ENCODE data around the gene RANGRF. TPM values are rescaled to one million over a fixed set of nuclear protein-coding genes. Genes with fewer than 3 reads are reported as not detected.

Gene RANGRF
- total RNA-seq, 6 experiments from 2014 or later, result 4.7 to 9.5 (median 6.8) TPM

- ATAC-seq (no peak), DNase-seq (no peak)
- H3K4me3 ChIP-seq, result no peak overlapping the region
- no peaks in the 10 kb centered on the region for H3K9me3 ChIP-seq
- TF ChIP-seq POLR2A (IDR thresholded peaks at IDR 0.05), result no peak
- TF ChIP-seq CTCF (IDR thresholded peaks at IDR 0.05), result no peak
- intact Hi-C loops (cut with DNase I), result no loop called here
- H3K4me1 ChIP-seq, result no peaks in the 10 kb centered on the region
- 57% methylated on average over 2 of the region's 4 CpGs for WGBS (ENCODE audit: insufficient coverage, low coverage, low lambda C conversion rate, missing lambda C conversion rate)
- H3K27me3 ChIP-seq, result no peaks in the 10 kb centered on the region
- H3K27ac ChIP-seq, result no peak overlapping the region
- no peaks in the 10 kb centered on the region for H3K36me3 ChIP-seq
Observed at GRCh38 chr17:8320262-8320661, 31.8 kb downstream of the RANGRF start.

- intact Hi-C loops (cut with DNase I), result no loop called here
- Histone ChIP-seq H3K4me3 (no peak overlapping the region), H3K9me3 (no peaks in the 10 kb centered on the region), H3K36me3 (no peaks in the 10 kb centered on the region), H3K27ac (no peak overlapping the region), H3K4me1 (no peaks in the 10 kb centered on the region), H3K27me3 (no peaks in the 10 kb centered on the region)
- 34% methylated on average over 2 of the region's 6 CpGs for WGBS (ENCODE audit: insufficient coverage, low coverage, low lambda C conversion rate, missing lambda C conversion rate)
- TF ChIP-seq POLR2A (IDR thresholded peaks at IDR 0.05), result no peak
- TF ChIP-seq CTCF (IDR thresholded peaks at IDR 0.05), result no peak
- no peak for ATAC-seq
- no peak for DNase-seq
Observed at GRCh38 chr17:8320990-8321389, 32.5 kb downstream of the RANGRF start.

DNA sequence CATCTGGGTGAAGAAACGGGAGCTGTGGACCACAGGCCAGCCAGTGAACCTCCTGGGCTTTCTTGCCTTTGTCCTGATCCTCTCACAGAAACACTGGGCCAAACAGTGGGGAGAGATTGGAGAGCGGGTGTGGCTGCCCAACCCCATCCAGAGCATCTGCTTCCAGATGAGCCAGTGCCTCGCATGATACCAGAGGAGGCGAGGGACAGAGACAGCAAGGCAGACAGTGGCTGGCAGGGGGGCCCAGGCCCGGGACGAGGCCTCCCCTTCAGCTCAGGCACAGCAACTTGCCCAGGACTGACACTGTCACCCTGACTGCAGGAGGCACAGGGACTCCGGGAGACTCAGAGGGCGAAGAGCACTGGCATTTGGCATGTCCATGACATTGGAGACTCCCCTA, 33.6 kb downstream of the RANGRF start:
- whole genome bisulfite sequencing (ENCODE audit: insufficient coverage, low coverage, low lambda C conversion rate, missing lambda C conversion rate), result no CpG with 5 or more reads among the region's 8 CpGs
- no peaks in the 10 kb centered on the region for H3K9me3 ChIP-seq
- intact Hi-C loops (cut with DNase I), result no loop called here
- no peak overlapping the region for H3K4me3 ChIP-seq
- TF ChIP-seq POLR2A (IDR thresholded peaks at IDR 0.05) (no peak), CTCF (IDR thresholded peaks at IDR 0.05) (no peak)
- DNase-seq (no peak), ATAC-seq (no peak)
- H3K27ac ChIP-seq, result no peak overlapping the region
- no peaks in the 10 kb centered on the region for H3K4me1 ChIP-seq
- H3K36me3 ChIP-seq, result no peaks in the 10 kb centered on the region
- H3K27me3 ChIP-seq, result no peaks in the 10 kb centered on the region

DNA sequence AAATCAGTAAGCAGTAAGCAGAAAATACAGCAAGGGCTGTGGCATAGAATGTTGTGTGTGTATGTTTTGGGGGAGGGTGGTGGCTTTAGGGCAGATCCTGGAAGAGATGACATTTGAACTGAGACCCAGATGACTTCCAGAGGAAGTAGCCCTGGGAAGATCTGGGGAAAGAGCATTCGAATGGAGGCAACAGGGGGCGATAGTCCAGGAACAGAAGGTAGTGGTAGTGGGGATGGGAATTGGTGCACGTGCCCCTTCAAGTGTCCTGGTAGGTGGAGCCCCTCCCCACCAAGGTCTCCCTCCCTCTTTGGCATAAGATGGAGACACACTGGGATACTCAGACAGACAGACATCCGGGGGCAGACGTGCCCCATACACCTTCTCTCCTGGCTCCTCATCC, 35.7 kb downstream of the RANGRF start:
- Histone ChIP-seq H3K4me1 (no peaks in the 10 kb centered on the region), H3K9me3 (no peaks in the 10 kb centered on the region), H3K36me3 (no peaks in the 10 kb centered on the region), H3K27me3 (no peaks in the 10 kb centered on the region), H3K27ac (no peak overlapping the region), H3K4me3 (no peak overlapping the region)
- DNase-seq, result no peak
- TF ChIP-seq POLR2A (IDR thresholded peaks at IDR 0.05), result no peak
- no peak for TF ChIP-seq CTCF (IDR thresholded peaks at IDR 0.05)
- intact Hi-C loops (cut with DNase I), result no loop called here
- 54% methylated on average over 3 of the region's 5 CpGs for WGBS (ENCODE audit: insufficient coverage, low coverage, low lambda C conversion rate, missing lambda C conversion rate)
- ATAC-seq, result no peak

DNA sequence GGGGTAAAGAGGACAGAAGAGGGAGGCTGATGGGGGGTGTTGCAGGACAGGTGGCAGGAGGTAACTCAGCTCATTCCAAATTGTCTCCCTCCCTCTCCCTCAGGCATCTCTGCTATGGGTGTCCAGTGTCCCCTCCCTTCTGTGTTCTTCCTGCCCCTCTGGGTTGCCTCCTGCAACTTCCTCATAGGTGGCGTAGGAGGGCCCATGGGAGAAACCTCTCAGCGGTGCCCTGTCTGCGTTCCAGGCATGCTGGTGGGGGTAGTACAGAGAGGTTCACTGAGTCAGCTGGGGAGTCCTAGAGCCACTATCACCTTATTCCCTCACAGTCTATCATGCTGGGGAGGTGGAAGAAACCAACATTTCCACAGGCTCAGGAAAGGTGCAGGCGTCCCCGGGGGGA, 36.5 kb downstream of the RANGRF start:
- intact Hi-C loops (cut with DNase I), result no loop called here
- H3K36me3 ChIP-seq, result no peaks in the 10 kb centered on the region
- 36% methylated on average over 5 of the region's 5 CpGs for WGBS (ENCODE audit: insufficient coverage, low coverage, low lambda C conversion rate, missing lambda C conversion rate)
- ATAC-seq, result no peak
- no peaks in the 10 kb centered on the region for H3K9me3 ChIP-seq
- DNase-seq, result no peak
- no peak overlapping the region for H3K4me3 ChIP-seq
- H3K27ac ChIP-seq, result no peak overlapping the region
- H3K27me3 ChIP-seq, result no peaks in the 10 kb centered on the region
- TF ChIP-seq CTCF (IDR thresholded peaks at IDR 0.05), result no peak
- no peak for TF ChIP-seq POLR2A (IDR thresholded peaks at IDR 0.05)
- H3K4me1 ChIP-seq, result no peaks in the 10 kb centered on the region

All from right lobe of liver (tissue), 6 donors.